ENCODE measurements around the gene UPK2. TPM values are rescaled to one million over a fixed set of nuclear protein-coding genes. Genes with fewer than 3 reads are reported as not detected.

UPK2 gene
- total RNA-seq, 2 donors from 2014 or later: 0.43 to 7.1 TPM

DNA sequence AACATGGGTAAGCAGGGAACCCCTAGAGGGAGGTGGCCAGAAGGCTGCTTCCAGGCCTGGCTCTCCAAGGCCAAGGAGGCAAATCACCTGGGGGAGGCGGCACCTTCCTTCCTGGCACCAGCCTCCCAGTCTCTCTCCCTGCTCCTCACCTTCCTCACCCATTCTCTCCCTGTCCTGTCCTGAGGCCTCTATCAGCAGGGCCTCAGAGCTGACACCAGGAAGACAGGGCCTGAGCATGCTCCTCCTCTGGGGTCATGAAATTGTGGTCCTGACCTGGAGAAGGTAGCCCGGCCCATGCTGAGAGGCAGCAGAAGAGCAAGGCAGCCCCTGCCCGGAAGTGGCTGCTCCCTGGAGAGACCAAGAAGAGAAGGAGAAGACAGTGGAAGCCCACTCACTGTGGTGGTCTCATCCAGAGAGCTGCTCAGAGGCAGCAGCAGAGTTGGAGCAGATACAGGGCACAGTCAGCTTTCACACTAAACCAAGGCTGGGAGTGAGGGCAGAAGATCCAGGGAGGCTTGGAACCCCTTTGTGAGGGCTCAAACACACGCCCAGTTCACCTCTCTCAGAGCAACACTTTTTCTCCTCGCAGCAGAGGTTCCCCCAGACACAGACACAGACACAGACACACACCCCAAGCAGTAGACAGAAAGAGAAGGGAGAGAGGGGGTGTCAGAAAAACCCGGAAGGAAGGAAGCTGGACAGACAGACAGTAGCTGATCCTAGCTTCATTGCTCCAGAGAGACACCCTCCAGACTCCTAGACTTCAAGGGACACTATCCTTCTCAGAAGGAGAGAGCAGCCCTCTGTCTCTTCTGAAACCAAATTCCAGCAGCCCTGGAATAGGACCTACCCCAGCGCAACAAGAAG is 32.1 kb upstream of the UPK2 start:
- H3K27ac Mint-ChIP-seq: peak overlapping the region; percentile 94
- H3K27me3 Mint-ChIP-seq: no peaks in the 10 kb centered on the region
- H3K36me3 Mint-ChIP-seq (ENCODE audit: low read depth): peaks cover 29% of the 10 kb centered on the region
- H3K4me1 Mint-ChIP-seq: peaks cover 32% of the 10 kb centered on the region
- H3K9me3 Mint-ChIP-seq: no peaks in the 10 kb centered on the region
- no peak for ATAC-seq (replicated peaks)
- peak overlapping the region; percentile 98 for H3K4me3 Mint-ChIP-seq

DNA sequence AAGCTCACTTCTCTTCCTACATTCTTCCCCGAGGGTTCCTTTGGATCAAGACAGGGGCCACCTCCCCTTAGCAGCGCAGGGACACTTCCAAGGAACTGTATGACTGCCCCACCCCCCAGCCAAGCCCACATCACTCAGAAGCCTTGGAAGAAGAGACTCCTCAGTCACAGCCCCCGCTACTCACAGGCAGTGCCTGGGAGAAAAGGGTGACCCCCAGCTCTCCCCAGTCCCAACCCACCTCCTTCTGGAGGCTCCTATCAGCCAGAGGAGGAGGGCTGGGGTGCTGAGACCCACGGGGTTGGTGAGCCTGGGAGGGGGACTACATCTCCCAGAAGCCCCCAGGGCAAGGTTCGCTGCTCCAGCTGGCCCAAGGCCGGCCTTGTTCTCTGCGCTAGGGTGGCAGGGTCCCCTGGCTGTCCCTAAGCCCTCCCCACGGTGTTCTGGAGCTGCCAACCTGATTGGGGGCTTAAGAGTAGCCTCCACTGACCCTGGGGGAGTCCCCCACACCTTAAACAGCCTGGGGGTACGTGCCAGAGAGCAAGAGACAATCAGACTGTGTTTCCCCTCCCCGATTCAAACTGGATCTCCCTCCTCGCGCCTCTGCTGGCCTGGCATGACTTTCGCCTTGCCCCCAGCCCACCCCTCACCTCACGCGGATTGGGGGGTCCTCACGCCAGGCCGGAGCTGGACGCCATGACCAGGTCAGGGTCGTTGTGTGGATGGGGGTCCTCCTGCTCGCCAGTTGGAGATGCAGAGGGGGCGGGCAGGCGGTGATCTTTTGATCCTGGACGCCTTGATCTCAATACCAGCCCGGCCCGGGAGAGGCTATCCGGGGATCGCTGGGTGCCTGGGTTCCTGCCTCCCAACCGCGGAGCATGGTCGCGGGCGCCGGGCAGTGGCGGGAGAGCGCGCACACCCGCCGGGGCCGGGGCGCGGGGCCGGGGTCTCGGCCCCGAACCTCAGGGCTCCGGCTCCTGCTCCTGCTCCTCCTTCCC is 31.2 kb upstream of the UPK2 start:
- peak overlapping the region; percentile 98 for H3K4me3 Mint-ChIP-seq
- H3K4me1 Mint-ChIP-seq: peaks cover 26% of the 10 kb centered on the region
- ATAC-seq (replicated peaks): no peak
- peak overlapping the region; percentile 94 for H3K27ac Mint-ChIP-seq
- peaks cover 26% of the 10 kb centered on the region for H3K36me3 Mint-ChIP-seq (ENCODE audit: low read depth)
- no peaks in the 10 kb centered on the region for H3K27me3 Mint-ChIP-seq
- no peaks in the 10 kb centered on the region for H3K9me3 Mint-ChIP-seq

DNA sequence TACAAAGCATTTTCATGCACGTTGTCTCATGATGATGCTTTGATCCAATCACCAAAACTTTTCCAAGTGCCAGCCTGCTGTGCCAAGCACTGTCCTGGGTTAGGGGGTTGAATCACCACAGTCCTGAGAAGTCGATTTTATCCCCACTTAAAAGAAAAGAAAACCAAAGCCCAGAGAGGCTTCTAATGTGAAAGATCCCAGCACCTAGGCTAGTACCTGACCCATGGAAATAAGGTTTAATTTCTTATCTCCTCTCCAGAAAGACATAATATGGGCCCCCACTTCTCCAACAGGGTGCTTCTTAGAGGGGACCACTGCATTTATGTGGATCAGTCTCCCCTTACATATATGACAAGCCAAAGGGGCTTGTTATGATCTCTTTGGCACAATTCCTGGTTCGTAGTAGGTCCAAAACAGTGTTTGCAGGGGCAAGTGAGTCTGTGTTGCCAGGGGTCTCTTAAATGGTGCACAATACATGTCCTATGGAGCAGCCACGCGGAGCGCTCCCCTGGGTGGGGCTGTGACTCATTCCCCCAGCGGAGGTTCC is 28.5 kb upstream of the UPK2 start:
- Mint-ChIP-seq H3K27ac (peak overlapping the region; percentile 88), H3K4me1 (peaks cover 11% of the 10 kb centered on the region), H3K36me3 (ENCODE audit: low read depth) (peaks cover 28% of the 10 kb centered on the region), H3K27me3 (no peaks in the 10 kb centered on the region), H3K4me3 (peak overlapping the region; percentile 98), H3K9me3 (no peaks in the 10 kb centered on the region)
- ATAC-seq (replicated peaks): no peak

DNA sequence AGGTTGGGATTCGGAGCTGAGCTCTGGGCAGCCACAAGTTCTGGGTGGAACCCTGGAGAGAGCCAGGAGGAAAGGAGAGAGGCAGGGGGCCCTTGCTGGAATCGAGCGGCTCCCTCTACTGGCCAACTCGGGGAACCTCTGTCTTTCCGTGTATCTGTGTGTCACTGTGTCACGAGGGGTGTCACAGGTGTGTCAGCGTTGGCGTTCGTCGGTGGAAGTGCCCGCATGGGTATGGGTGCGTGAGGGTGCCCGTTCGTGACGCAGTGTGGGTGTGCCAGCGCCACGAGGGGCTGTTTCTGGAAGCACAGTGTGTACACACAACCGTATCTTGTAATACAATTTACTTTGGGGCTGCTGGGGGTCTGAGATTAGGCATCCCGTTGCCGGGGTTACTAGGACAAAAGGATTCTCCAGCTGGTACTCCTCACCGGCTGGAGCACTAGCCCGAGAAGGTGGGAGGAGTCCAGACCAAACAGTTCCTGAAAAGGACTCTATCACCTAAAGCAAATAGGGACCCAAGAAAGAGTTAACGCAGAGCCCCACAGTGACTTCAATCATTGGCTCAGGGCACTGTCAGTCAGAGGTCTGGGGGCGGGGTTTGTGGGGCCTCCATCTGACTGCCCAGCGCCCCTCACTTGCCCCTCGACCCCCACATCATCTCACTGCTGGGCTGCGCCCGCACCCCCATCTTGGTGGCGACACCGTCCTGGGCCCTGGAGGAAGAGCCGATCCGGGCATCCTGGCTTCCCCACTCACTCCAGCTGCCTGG is 27.8 kb upstream of the UPK2 start:
- H3K9me3 Mint-ChIP-seq: no peaks in the 10 kb centered on the region
- H3K27ac Mint-ChIP-seq: peak overlapping the region; percentile 88
- no peaks in the 10 kb centered on the region for H3K27me3 Mint-ChIP-seq
- H3K36me3 Mint-ChIP-seq (ENCODE audit: low read depth): peaks cover 22% of the 10 kb centered on the region
- H3K4me1 Mint-ChIP-seq: peaks cover 11% of the 10 kb centered on the region
- ATAC-seq (replicated peaks): peak; percentile 68
- H3K4me3 Mint-ChIP-seq: peak overlapping the region; percentile 98

DNA sequence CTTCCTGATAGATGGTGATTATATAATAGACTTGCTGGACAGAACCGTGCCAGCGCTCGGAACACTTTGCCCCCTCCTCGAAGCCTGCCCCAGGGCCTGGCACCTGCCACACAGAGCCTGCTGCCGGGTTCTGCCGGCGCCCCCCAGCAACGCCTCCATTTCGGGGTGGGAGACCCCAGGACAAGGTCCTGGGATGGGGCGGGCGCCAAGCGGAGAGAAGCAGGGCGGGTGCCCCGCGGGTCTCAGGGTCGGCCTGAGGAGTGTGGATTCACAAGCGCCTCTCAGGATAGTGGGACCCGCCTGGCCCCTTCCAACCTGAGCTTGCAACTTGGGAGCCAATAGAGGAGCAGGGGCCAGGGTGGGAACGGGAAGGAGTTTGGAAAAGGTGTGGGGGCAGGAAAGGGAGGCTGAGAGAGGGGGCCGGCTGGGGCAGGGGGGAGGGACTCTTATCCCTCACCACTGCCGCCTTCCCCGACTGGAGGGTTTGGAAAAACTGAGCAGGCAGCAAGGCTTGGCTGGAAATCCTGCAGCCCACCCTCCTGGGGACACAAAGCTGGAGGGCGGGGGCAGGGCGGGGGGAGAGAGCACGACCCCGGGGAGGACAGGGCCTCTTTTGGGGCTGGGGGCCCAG is 27.1 kb upstream of the UPK2 start:
- peaks cover 11% of the 10 kb centered on the region for H3K4me1 Mint-ChIP-seq
- peaks cover 15% of the 10 kb centered on the region for H3K36me3 Mint-ChIP-seq (ENCODE audit: low read depth)
- peak; percentile 8 for ATAC-seq (replicated peaks)
- H3K27me3 Mint-ChIP-seq: no peaks in the 10 kb centered on the region
- no peaks in the 10 kb centered on the region for H3K9me3 Mint-ChIP-seq
- H3K27ac Mint-ChIP-seq: peak overlapping the region; percentile 88
- H3K4me3 Mint-ChIP-seq: peak overlapping the region; percentile 98

DNA sequence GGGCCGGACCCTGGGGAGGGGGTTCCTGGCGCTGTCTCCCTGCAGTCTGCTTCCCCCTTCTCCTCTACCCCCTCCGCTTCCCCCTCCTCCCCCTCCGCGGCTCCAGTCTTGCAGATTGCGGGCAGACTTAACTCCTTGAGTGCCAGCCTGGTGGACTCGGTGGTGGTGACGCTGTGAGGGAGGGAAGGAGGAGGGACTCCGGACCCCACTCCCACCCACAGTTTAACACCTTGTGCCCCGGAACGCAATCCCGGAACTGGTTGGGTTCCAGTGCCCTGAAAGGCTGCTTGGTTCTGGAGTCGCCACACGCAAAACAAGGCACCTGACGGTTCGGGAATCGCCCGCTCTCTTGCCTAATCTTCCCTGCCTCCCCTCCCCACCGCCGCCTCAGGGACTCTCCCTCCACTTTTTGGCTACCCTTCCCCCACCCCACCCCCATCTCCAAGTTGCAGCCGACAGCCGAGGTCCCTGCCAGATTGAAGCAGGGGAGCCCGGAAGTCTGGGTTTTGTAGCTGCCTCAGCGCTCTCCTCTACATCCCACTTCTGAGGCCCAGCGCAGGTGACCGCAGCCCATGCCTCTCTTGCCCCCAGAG is 26.5 kb upstream of the UPK2 start:
- Mint-ChIP-seq H3K9me3 (no peaks in the 10 kb centered on the region), H3K4me1 (peaks cover 11% of the 10 kb centered on the region), H3K4me3 (peak overlapping the region; percentile 98), H3K27me3 (no peaks in the 10 kb centered on the region), H3K27ac (peak overlapping the region; percentile 84), H3K36me3 (ENCODE audit: low read depth) (peaks cover 9% of the 10 kb centered on the region)
- peak; percentile 21 for ATAC-seq (replicated peaks)

DNA sequence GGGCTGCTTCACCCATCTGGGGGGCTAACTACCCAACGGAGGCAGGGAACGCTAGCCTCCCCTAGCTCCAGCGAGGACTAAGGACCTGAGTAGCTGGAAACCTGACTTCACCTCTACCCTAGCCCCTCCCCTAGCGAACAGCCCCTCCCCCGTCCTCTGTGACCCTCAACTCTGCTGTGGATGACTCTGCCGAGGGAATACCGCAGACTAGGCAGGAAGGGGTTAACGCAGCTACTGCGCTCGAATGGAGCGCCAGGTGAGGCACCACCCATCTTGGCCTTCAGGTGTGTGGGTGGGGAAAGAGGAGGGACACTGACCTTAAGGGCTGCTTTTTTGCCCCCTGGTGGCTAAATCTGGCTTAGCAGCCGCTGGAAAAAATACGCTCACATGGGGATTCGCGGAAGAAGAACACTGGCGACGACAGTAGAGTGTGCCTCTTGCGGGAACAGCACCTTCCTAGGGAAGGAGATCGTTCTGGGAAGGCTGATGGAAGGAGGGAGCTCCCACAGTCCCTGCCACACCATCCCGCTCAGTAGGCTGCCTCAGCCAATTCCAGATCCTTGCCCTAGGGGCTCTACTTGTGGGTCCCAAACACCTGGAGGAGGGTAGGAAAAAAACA is 25.9 kb upstream of the UPK2 start:
- Mint-ChIP-seq H3K36me3 (ENCODE audit: low read depth) (peaks cover 6% of the 10 kb centered on the region), H3K27ac (peak overlapping the region; percentile 84), H3K27me3 (no peaks in the 10 kb centered on the region), H3K9me3 (no peaks in the 10 kb centered on the region), H3K4me3 (peak overlapping the region; percentile 98), H3K4me1 (peaks cover 11% of the 10 kb centered on the region)
- peak; percentile 25 for ATAC-seq (replicated peaks)

DNA sequence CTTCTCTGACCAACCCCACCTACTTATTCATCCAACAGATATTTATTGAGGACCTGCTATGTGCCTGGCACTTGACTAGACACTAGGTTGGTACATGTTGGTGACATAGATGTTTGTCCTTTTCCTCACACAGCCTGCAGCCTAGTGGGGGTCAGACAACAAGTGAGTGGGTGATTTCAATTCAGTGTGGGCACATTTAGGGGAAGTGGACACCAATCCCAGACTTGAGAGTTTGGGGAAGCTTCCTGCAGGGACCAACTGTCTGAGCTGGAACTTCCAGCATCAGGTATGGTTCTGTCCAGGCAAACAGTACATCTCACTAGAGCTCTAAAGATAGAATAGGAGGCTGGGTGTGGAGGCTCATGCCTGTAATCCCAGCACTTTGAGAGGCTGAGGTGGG is 24.5 kb upstream of the UPK2 start:
- no peak overlapping the region for H3K4me3 Mint-ChIP-seq
- H3K9me3 Mint-ChIP-seq: no peaks in the 10 kb centered on the region
- H3K36me3 Mint-ChIP-seq (ENCODE audit: low read depth): peaks cover 6% of the 10 kb centered on the region
- H3K27ac Mint-ChIP-seq: no peak overlapping the region
- ATAC-seq (replicated peaks): no peak
- no peaks in the 10 kb centered on the region for H3K27me3 Mint-ChIP-seq
- H3K4me1 Mint-ChIP-seq: peaks cover 8% of the 10 kb centered on the region

DNA sequence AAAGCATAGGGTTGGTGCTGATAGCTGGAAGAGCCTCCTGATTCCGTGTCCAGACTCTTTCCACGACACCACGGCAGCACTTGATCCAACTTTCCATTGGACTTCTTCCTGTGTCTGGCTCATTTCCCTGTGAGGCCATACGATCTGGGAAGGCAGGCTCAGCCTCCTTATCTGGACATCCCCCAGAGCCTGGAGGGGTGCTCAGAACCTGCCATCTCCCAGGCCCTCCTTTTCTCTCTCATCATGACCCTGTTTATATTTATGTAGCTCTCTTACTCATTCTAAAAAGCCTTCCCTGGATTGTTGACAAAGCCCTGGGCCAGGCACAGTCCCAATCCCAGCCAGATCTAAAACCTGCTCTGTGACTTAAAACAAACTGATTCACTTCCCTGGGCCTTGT is 22.6 kb upstream of the UPK2 start:
- H3K9me3 Mint-ChIP-seq: no peaks in the 10 kb centered on the region
- ATAC-seq (replicated peaks): no peak
- peaks cover 6% of the 10 kb centered on the region for H3K36me3 Mint-ChIP-seq (ENCODE audit: low read depth)
- no peak overlapping the region for H3K4me3 Mint-ChIP-seq
- H3K4me1 Mint-ChIP-seq: no peaks in the 10 kb centered on the region
- peak overlapping the region; percentile 69 for H3K27ac Mint-ChIP-seq
- H3K27me3 Mint-ChIP-seq: no peaks in the 10 kb centered on the region

DNA sequence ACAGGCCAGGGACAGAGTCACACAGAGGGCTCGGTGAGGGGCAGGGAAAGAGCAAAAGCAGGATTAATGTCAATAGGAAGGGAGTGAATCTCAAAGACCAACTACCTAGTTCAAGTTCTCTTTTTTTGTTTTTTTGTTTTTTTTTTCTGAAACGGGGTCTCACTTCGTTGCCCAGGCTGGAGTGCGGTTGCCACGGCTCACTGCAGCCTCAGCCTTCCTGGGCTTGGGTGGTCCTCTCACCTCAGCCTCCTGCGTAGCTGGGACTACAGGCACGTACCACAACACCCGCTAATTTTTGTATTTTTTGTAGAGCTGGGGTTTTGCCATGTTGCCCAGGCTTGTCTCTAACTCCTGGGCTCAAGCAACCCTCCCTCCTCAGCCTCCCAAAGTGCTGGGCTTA is 20.7 kb upstream of the UPK2 start:
- Mint-ChIP-seq H3K36me3 (ENCODE audit: low read depth) (no peaks in the 10 kb centered on the region), H3K27me3 (no peaks in the 10 kb centered on the region), H3K27ac (no peak overlapping the region), H3K9me3 (no peaks in the 10 kb centered on the region), H3K4me1 (no peaks in the 10 kb centered on the region), H3K4me3 (no peak overlapping the region)
- no peak for ATAC-seq (replicated peaks)

DNA sequence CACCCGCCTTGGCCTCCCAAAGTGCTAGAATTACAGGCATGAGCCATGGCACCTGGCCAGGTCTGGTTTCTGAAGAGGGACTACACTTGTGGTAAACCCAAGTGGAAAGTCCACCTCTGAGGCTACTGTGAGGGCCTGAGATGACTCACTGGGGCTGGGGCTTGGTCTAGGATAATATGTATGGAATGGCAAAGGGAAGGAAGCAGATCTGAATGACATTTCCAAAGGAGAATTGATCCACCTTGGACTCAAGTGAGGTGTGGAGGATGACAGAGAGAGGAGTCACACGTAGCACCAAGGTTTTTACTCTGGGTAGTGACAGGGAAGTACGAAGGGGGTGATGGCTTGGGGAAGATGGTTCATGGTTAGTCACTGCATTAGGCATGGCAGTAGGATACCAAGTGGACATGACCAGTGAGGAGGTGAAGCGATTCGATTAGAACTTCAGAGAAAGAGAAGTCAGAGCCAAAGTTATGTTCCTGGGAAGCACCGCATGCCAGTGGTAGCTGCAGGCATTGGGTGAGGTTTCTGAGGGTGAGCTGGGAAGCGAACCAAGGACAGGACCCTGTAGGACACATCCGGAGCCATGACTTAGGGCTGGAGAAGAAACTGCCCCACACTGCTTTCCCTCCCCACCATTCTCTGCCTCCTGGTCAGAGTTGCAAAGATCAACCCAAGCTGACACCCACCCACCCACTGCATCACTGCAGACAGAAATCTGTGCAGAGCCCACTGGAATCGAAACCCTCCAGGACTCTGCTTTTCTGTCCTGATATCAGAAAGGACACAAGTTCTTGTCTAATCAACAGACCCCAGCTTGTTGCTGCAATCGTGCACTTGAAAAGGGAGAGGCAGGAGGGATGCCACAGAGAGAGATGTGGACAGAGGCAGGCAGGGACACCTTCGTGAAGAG is 17.4 kb upstream of the UPK2 start:
- H3K4me1 Mint-ChIP-seq: peaks cover 13% of the 10 kb centered on the region
- H3K27me3 Mint-ChIP-seq: no peaks in the 10 kb centered on the region
- peak overlapping the region; percentile 41 for H3K4me3 Mint-ChIP-seq
- H3K36me3 Mint-ChIP-seq (ENCODE audit: low read depth): no peaks in the 10 kb centered on the region
- no peak overlapping the region for H3K27ac Mint-ChIP-seq
- no peaks in the 10 kb centered on the region for H3K9me3 Mint-ChIP-seq
- ATAC-seq (replicated peaks): no peak

DNA sequence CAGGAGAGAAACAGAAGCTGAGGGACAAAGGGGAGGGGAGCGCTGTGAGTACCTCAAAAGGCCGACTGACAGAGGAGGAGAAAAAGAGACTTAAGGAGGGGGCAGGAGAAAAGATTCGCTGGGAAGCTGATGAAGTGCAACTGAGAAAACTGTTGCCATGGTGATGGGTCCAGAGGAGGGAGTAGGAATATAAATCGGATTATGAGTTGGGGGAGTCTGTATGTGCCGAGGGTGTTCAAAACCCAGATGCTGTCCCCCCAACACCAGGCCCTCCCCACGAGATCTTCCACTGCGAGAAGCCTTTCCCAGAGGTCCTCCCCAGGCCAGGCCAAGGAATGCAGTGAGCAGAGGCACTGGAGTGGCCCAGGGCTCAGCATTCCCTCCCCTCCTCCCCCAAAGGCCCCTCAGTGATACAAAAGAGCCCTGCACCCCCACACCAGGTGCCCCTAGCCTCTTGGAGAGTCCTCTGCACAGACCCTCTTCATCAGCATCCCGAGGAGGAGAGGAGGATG is 16.6 kb upstream of the UPK2 start:
- Mint-ChIP-seq H3K27ac (no peak overlapping the region), H3K4me1 (peaks cover 13% of the 10 kb centered on the region), H3K4me3 (peak overlapping the region; percentile 43), H3K9me3 (no peaks in the 10 kb centered on the region), H3K36me3 (ENCODE audit: low read depth) (no peaks in the 10 kb centered on the region), H3K27me3 (no peaks in the 10 kb centered on the region)
- ATAC-seq (replicated peaks): no peak

Measured in activated T-helper 17 cell treated with anti-CD3 and anti-CD28 coated beads, Interleukin-2, amount 50 U/mL, for 72 hours (primary cell).